Measurements from ENCODE around the gene LARGE1. TPM values are rescaled to one million over a fixed set of nuclear protein-coding genes. Genes with fewer than 3 reads are reported as not detected.

LARGE1 gene
- total RNA-seq, 1 experiment from 2014 or later: 1.5 TPM

- no peak for TF ChIP-seq RAD21 (IDR thresholded peaks at IDR 0.05; ENCODE audit: low read depth)
Measured at GRCh38 chr22:33770723-33771122, 149.6 kb downstream of the LARGE1 start (continued).

GRCh38 chr22:33766091-33766490, 154.2 kb downstream of the LARGE1 start:
- TF ChIP-seq EZH2 (IDR thresholded peaks at IDR 0.05) (no peak), RAD21 (IDR thresholded peaks at IDR 0.05; ENCODE audit: low read depth) (no peak), ATF3 (IDR thresholded peaks at IDR 0.05) (no peak), CTCF (IDR thresholded peaks at IDR 0.05 in 2 of 3, conservative IDR thresholded peaks at IDR 0.05 in 1 of 3; ENCODE audit: borderline replicate concordance in 1 of 3, insufficient read depth in 1 of 3, low read depth in 2 of 3, low read length in 2 of 3) (no peak), REST (IDR thresholded peaks at IDR 0.05; ENCODE audit: low read depth) (no peak), POLR2AphosphoS5 (IDR thresholded peaks at IDR 0.05; ENCODE audit: low read depth, low read length) (no peak)
- no TSS peak for BruUV-seq (replicated peaks)

More at GRCh38 chr22:33766091-33766490, 154.2 kb downstream of the LARGE1 start:
- peaks cover 12% of the 10 kb centered on the region in 2 experiments; a peak in 2 of 4 replicates for H3K9me3 ChIP-seq (ENCODE audit: control insufficient read depth in 1 of 2, insufficient read depth in 1 of 2, low read depth in 1 of 2, low read length in 2 of 2)
- intact Hi-C loops (cut with micrococcal nuclease): no loop called here
- ChIA-PET CTCF (no interaction called here), RAD21 (ENCODE audit: low non-redundant PET in 1 of 2, low total read pairs in 2 of 2, uncharacterized antibody in 2 of 2, unreplicated experiment in 2 of 2) (no interaction called here), POLR2A (no interaction called here)
- no peak overlapping the region for H2AFZ ChIP-seq (ENCODE audit: low read depth, low read length, poor library complexity, severe bottlenecking)
- H4K20me1 ChIP-seq (ENCODE audit: insufficient read depth): no peaks in the 10 kb centered on the region
- no peak overlapping the region for H3K4me3 ChIP-seq (replicated peaks in 1 of 2; ENCODE audit: low read depth in 1 of 2, low read length in 2 of 2)
- H3K4me1 ChIP-seq (ENCODE audit: control insufficient read depth in 1 of 2, insufficient read depth in 2 of 2, low read length in 2 of 2): no peaks in the 10 kb centered on the region
- no peak overlapping the region for H3K27ac ChIP-seq (ENCODE audit: low read depth, low read length)
- H3K4me2 ChIP-seq (ENCODE audit: low read length): no peak overlapping the region
- DNase-seq (ENCODE audit: low read depth, low spot score): no peak
- H3K79me2 ChIP-seq (ENCODE audit: insufficient read depth, low read length): no peaks in the 10 kb centered on the region
- no peaks in the 10 kb centered on the region for H3K27me3 ChIP-seq (ENCODE audit: insufficient read depth, low read length)
- no peaks in the 10 kb centered on the region for H3K9me2 ChIP-seq (ENCODE audit: insufficient read depth)
- no peak for ATAC-seq
- no peak overlapping the region for H3K9ac ChIP-seq (ENCODE audit: low read length)
- H3K36me3 ChIP-seq (ENCODE audit: control insufficient read depth in 1 of 2, insufficient read depth in 2 of 2, low read length in 2 of 2): no peaks in the 10 kb centered on the region
